Ascending aorta (tissue), 2 donors: ENCODE results near the gene TMC1. TPM values are rescaled to one million over a fixed set of nuclear protein-coding genes. Genes with fewer than 3 reads are reported as not detected.
"Not testable (repeated sequence)": the region's sequence is repeated elsewhere in the genome, so short reads cannot be mapped to it uniquely, and the experiment has no call there.

ENCODE experiments used
- DNase-seq, 2 donors: peaks; one replicate each; pipeline ENCODE4 v3.0.0-alpha.2; 2019; ENCODE audit warnings: low spot score in 2 of 2
- H3K27ac ChIP-seq, 2 donors: fragments of 200-600 bp; sonication (generic); one replicate each; pipeline ENCODE4 v1.5.1; 2016 to 2017; ENCODE audit warnings: mild to moderate bottlenecking in 1 of 2
- H3K27me3 ChIP-seq: fragments of 200-600 bp; sonication (generic); one replicate; pipeline ENCODE4 v1.5.1; 2017
- H3K36me3 ChIP-seq, 2 donors: fragments of 200-600 bp; sonication (generic); one replicate each; pipeline ENCODE4 v1.5.1; 2016
- H3K4me1 ChIP-seq, 2 donors: fragments of 200-600 bp; sonication (generic); one replicate each; pipeline ENCODE4 v1.5.1; 2016 to 2017; ENCODE audit warnings: mild to moderate bottlenecking in 1 of 2
- H3K4me3 ChIP-seq, 2 donors: fragments of 200-600 bp; sonication (generic); one replicate each; pipeline ENCODE4 v1.5.1; 2016 to 2017; ENCODE audit warnings: mild to moderate bottlenecking in 1 of 2
- H3K9me3 ChIP-seq, 2 donors: fragments of 200-600 bp; sonication (generic); one replicate each; pipeline ENCODE4 v1.5.1; 2016
- intact Hi-C: fragments of 100-400 bp; cut with DNase I; formaldehyde crosslinking; loops from one replicate; pipeline ENCODE4 v1.15.1; 2023
- total RNA-seq: library from RNA; depleted of rRNA; stranded (reverse); fragments of >200 nt; gene quantifications from one replicate; pipeline ENCODE4 v1.1.0, GENCODE V29; 2016
- TF ChIP-seq, protein P1 (sequence below), 3 experiments: fragments of 200-600 bp in 2 of 3; fragments of 450-650 bp in 1 of 3; sonication (generic) in 2 of 3; IDR thresholded peaks; one replicate each; pipeline ENCODE4 v1.5.1; 2016 to 2019; ENCODE audit warnings: antibody characterized with exemption in 3 of 3, mild to moderate bottlenecking in 1 of 3, moderate library complexity in 1 of 3

The TMC1 gene
- not detected for total RNA-seq

- not testable (repeated sequence) for H3K4me1 ChIP-seq
These were observed at the start of gene TMC1 for GRCh38 chr9:72521416-72521815. Gene TMC1, plus strand, starts transcription at chr9:72521608. Its CDS starts 127,041 bp downstream, at chr9:72648649.

GRCh38 chr9:72473474-72474261 lies 47.7 kb upstream of the TMC1 start:
- DNase-seq = no peak
- Histone ChIP-seq H3K9me3 (no peaks in the 10 kb centered on the region), H3K4me1 (peaks cover 0 to 8% of the 10 kb centered on the region in 2 donors), H3K36me3 (no peaks in the 10 kb centered on the region), H3K27me3 (no peaks in the 10 kb centered on the region), H3K4me3 (no peak overlapping the region), H3K27ac (no peak overlapping the region)
- intact Hi-C loops = no loop called here
- TF ChIP-seq, protein P1, sequence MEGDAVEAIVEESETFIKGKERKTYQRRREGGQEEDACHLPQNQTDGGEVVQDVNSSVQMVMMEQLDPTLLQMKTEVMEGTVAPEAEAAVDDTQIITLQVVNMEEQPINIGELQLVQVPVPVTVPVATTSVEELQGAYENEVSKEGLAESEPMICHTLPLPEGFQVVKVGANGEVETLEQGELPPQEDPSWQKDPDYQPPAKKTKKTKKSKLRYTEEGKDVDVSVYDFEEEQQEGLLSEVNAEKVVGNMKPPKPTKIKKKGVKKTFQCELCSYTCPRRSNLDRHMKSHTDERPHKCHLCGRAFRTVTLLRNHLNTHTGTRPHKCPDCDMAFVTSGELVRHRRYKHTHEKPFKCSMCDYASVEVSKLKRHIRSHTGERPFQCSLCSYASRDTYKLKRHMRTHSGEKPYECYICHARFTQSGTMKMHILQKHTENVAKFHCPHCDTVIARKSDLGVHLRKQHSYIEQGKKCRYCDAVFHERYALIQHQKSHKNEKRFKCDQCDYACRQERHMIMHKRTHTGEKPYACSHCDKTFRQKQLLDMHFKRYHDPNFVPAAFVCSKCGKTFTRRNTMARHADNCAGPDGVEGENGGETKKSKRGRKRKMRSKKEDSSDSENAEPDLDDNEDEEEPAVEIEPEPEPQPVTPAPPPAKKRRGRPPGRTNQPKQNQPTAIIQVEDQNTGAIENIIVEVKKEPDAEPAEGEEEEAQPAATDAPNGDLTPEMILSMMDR (IDR thresholded peaks at IDR 0.05) = no peak

More at GRCh38 chr9:72521416-72521815, at the start of gene TMC1:
- H3K36me3 ChIP-seq, H3K9me3 ChIP-seq, H3K4me3 ChIP-seq, DNase-seq, H3K27me3 ChIP-seq, H3K27ac ChIP-seq, intact Hi-C loops: not testable (repeated sequence)

DNA sequence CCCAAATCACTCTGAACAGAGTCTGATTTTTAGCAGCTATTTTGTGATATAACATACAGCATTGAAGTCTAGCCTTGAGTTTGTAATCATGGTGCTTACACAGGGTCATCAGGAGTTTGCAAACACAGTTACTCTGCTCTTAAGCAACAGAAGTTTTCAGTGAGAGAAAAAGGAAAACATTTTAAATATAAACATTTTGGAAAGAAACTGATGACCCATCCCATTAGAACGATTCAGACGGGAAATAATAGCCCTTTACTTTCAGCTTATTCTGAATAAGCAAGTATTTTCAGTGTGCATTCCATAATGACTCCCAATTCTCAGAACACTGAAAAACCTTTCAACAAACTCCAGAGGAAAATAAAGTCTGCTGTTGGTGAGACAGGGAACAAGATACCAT lies 46.7 kb upstream of the TMC1 start:
- intact Hi-C loops = no loop called here
- Histone ChIP-seq H3K9me3 (no peaks in the 10 kb centered on the region), H3K36me3 (no peaks in the 10 kb centered on the region), H3K4me1 (peaks cover 0 to 8% of the 10 kb centered on the region in 2 donors), H3K27ac (no peak overlapping the region), H3K4me3 (no peak overlapping the region), H3K27me3 (no peaks in the 10 kb centered on the region)
- TF ChIP-seq, protein P1 (IDR thresholded peaks at IDR 0.05) = no peak
- DNase-seq = no peak

- TF ChIP-seq, protein P1 (IDR thresholded peaks at IDR 0.05) = no peak
- no peak for DNase-seq
- Histone ChIP-seq H3K9me3 (no peaks in the 10 kb centered on the region), H3K4me1 (peaks cover 0 to 8% of the 10 kb centered on the region in 2 donors), H3K36me3 (no peaks in the 10 kb centered on the region), H3K27me3 (no peaks in the 10 kb centered on the region), H3K27ac (no peak overlapping the region), H3K4me3 (no peak overlapping the region)
- intact Hi-C loops = no loop called here
These were observed 45.3 kb upstream of the TMC1 start for GRCh38 chr9:72476100-72476499.

- Histone ChIP-seq H3K27ac (no peak overlapping the region), H3K4me3 (no peak overlapping the region), H3K36me3 (no peaks in the 10 kb centered on the region), H3K27me3 (no peaks in the 10 kb centered on the region), H3K4me1 (peaks cover 0 to 8% of the 10 kb centered on the region in 2 donors), H3K9me3 (no peaks in the 10 kb centered on the region)
- DNase-seq = no peak
- TF ChIP-seq, protein P1 (IDR thresholded peaks at IDR 0.05) = no peak
- intact Hi-C loops = no loop called here
These were observed 44.6 kb upstream of the TMC1 start for GRCh38 chr9:72476617-72477437.
